ENCODE measurements around the gene MGA. TPM values are rescaled to one million over a fixed set of nuclear protein-coding genes. Genes with fewer than 3 reads are reported as not detected.
"Not testable (repeated sequence)": the region's sequence is repeated elsewhere in the genome, so short reads cannot be mapped to it uniquely, and the experiment has no call there.

MGA gene
- total RNA-seq, 1 donor from 2014 or later: 43.1 TPM

DNA sequence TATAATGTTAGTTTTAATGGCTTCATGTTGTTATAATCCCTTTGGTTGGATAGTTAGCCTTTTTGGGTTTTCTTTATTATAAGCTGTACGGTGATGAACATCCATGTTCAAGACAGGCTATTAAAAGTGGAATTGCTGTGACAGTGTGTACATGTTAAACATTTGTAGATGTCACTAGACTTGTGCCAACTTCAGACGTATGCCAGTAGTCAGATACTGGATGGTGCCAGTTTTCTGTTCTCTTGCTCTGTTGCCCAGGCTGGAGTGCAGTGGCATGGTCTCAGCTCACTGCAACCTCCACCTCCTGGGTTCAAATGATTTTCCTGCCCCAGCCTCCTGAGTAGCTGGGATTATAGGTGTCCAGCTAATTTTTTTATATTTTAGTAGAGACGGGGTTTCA is 54.1 kb downstream of the MGA start:
- TF ChIP-seq, protein P1, sequence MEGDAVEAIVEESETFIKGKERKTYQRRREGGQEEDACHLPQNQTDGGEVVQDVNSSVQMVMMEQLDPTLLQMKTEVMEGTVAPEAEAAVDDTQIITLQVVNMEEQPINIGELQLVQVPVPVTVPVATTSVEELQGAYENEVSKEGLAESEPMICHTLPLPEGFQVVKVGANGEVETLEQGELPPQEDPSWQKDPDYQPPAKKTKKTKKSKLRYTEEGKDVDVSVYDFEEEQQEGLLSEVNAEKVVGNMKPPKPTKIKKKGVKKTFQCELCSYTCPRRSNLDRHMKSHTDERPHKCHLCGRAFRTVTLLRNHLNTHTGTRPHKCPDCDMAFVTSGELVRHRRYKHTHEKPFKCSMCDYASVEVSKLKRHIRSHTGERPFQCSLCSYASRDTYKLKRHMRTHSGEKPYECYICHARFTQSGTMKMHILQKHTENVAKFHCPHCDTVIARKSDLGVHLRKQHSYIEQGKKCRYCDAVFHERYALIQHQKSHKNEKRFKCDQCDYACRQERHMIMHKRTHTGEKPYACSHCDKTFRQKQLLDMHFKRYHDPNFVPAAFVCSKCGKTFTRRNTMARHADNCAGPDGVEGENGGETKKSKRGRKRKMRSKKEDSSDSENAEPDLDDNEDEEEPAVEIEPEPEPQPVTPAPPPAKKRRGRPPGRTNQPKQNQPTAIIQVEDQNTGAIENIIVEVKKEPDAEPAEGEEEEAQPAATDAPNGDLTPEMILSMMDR (IDR thresholded peaks at IDR 0.05; ENCODE audit: insufficient read depth, low read length, poor library complexity, severe bottlenecking): no peak
- no peak overlapping the region for H3K4me3 ChIP-seq (ENCODE audit: low read depth, low read length)
- DNase-seq (ENCODE audit: low read depth): no peak

DNA sequence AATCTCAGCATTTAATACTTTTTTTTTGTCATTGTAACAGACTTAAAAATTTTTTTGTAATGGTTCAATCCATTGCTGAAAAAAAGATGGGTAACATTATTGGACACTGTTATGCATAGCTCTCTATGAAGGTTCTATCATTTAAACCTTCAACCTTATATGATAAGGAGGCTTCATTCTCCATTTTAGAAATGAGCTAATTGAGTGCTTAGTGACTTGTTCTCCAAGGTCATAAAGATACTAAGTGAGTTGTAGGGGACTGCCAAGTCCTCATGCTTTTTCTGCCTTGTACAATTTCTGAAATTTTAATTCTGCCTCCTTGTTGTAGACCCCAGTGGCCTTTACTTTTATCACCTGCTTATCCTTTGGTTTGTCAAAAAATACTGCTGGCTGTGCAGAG is 56.7 kb downstream of the MGA start:
- H3K4me3 ChIP-seq (ENCODE audit: low read depth, low read length): no peak overlapping the region
- DNase-seq (ENCODE audit: low read depth): no peak
- no peaks in the 10 kb centered on the region for H3K27me3 ChIP-seq (ENCODE audit: control insufficient read depth, insufficient read depth, low read length)
- TF ChIP-seq, protein P1 (IDR thresholded peaks at IDR 0.05; ENCODE audit: insufficient read depth, low read length, poor library complexity, severe bottlenecking): no peak
- no peaks in the 10 kb centered on the region for H3K36me3 ChIP-seq (ENCODE audit: control insufficient read depth, insufficient read depth, low read length)

More for the DNA sequence above, 54.1 kb downstream of the MGA start:
- H3K36me3 ChIP-seq (ENCODE audit: control insufficient read depth, insufficient read depth, low read length): peaks cover 1% of the 10 kb centered on the region
- H3K27me3 ChIP-seq (ENCODE audit: control insufficient read depth, insufficient read depth, low read length): no peaks in the 10 kb centered on the region

DNA sequence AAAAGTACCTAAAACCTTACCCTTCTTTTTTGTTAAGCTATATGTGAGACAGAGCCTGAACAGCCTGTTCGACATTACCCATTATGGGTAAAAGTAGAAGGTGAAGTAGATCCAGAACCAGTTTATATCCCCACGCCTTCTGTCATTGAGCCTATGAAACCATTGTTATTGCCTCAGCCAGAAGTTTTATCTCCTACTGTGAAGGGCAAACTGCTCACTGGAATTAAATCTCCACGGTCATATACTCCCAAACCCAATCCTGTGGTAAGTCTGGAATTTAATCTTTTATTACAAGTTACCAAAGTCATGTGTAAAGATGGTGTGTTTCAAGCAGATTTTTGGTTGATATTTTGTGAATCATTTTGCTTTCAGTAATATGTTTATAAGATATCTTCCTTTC is 66.9 kb downstream of the MGA start:
- H3K4me3 ChIP-seq (ENCODE audit: low read depth, low read length): no peak overlapping the region
- no peak for DNase-seq (ENCODE audit: low read depth)
- TF ChIP-seq, protein P1 (IDR thresholded peaks at IDR 0.05; ENCODE audit: insufficient read depth, low read length, poor library complexity, severe bottlenecking): no peak

DNA sequence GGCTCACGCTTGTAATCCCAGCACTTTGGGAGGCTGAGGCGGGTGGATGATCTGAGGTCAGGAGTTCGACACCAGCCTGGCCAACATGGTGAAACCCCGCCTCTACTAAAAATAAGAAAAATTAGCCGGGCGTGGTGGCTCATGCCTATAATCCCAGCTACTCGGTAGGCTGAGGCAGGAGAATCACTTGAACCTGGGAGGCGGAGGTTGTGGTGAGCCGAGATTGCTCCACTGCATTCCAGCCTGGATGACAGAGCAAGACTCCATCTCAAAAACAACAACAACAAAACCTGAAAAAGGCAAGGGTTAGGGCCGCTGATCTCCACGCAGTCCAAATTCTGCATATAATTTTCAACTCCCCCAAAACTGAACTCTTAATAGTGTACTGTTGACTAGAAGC is 67.9 kb downstream of the MGA start:
- H3K4me3 ChIP-seq (ENCODE audit: low read depth, low read length); H3K36me3 ChIP-seq (ENCODE audit: control insufficient read depth, insufficient read depth, low read length); DNase-seq (ENCODE audit: low read depth); H3K27me3 ChIP-seq (ENCODE audit: control insufficient read depth, insufficient read depth, low read length): not testable (repeated sequence)

More for the DNA sequence above, 66.9 kb downstream of the MGA start:
- Histone ChIP-seq H3K27me3 (ENCODE audit: control insufficient read depth, insufficient read depth, low read length) (no peaks in the 10 kb centered on the region), H3K36me3 (ENCODE audit: control insufficient read depth, insufficient read depth, low read length) (no peaks in the 10 kb centered on the region)

DNA sequence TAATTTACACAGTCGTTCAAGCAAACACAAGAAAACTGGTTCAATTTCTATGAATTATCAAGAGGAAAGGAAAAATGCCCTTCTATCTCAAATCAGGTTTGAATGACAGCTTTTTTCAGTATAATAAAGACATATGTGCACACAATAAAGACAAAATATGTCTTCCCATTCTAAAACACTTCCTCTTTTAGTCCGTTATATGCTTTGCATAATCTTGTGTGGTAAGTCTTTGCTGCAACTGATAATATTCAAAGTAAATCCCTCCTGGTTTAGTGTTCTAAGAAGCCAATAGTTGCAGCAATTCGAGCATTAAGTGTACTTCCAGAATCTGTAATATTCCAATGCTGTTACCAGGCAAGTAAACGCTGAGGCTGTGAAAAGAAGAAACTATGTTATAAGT is 70.3 kb downstream of the MGA start:
- DNase-seq (ENCODE audit: low read depth): no peak
- H3K27me3 ChIP-seq (ENCODE audit: control insufficient read depth, insufficient read depth, low read length): no peaks in the 10 kb centered on the region
- no peaks in the 10 kb centered on the region for H3K36me3 ChIP-seq (ENCODE audit: control insufficient read depth, insufficient read depth, low read length)
- TF ChIP-seq, protein P1 (IDR thresholded peaks at IDR 0.05; ENCODE audit: insufficient read depth, low read length, poor library complexity, severe bottlenecking): no peak
- H3K4me3 ChIP-seq (ENCODE audit: low read depth, low read length): no peak overlapping the region

DNA sequence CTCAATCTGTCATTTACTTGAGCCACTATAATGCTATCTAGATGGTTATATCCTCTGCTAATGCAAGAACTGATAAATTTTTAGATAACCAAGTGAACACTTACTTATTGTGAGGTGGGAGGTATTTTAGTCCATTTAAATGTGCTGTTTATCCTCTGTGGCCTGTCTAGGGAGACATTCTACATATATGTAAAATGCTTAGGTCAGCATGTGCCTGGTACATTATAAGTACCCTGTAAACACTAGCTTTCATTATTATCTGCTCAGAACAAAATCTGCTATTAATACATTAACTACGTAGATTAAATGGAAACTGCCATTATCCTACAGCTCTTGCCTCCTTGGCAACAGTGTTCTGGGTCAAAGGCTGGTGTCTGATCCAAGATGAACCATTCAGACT is 72.3 kb downstream of the MGA start:
- no peaks in the 10 kb centered on the region for H3K27me3 ChIP-seq (ENCODE audit: control insufficient read depth, insufficient read depth, low read length)
- no peak for DNase-seq (ENCODE audit: low read depth)
- no peaks in the 10 kb centered on the region for H3K36me3 ChIP-seq (ENCODE audit: control insufficient read depth, insufficient read depth, low read length)
- no peak overlapping the region for H3K4me3 ChIP-seq (ENCODE audit: low read depth, low read length)
- TF ChIP-seq, protein P1 (IDR thresholded peaks at IDR 0.05; ENCODE audit: insufficient read depth, low read length, poor library complexity, severe bottlenecking): no peak
